ENCODE data around the gene ZNF835.

DNA sequence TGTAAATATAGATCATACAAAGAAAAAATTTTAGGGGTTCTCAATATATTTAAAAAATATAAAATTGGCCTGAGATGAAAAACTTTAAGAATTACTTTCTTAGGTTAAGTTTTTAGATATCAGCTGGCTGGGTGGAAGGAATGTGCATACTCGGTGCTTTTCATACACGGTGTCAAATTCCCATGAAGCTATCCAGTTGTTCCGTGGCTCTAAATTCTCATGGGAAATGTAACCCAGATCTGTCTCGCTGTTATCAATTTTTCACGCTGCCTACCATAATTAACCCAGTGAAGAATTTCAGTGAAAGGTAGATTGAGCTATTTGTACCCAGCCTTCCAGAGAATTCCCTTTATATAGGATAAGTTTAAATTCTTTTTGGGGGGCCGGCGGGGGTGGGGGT, 11.6 kb upstream of the ZNF835 start:
- TF ChIP-seq, protein P1, sequence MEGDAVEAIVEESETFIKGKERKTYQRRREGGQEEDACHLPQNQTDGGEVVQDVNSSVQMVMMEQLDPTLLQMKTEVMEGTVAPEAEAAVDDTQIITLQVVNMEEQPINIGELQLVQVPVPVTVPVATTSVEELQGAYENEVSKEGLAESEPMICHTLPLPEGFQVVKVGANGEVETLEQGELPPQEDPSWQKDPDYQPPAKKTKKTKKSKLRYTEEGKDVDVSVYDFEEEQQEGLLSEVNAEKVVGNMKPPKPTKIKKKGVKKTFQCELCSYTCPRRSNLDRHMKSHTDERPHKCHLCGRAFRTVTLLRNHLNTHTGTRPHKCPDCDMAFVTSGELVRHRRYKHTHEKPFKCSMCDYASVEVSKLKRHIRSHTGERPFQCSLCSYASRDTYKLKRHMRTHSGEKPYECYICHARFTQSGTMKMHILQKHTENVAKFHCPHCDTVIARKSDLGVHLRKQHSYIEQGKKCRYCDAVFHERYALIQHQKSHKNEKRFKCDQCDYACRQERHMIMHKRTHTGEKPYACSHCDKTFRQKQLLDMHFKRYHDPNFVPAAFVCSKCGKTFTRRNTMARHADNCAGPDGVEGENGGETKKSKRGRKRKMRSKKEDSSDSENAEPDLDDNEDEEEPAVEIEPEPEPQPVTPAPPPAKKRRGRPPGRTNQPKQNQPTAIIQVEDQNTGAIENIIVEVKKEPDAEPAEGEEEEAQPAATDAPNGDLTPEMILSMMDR (IDR thresholded peaks at IDR 0.05 in 4 of 5, conservative IDR thresholded peaks at IDR 0.05 in 1 of 5) = no peak
- no peak for TF ChIP-seq POLR2A (IDR thresholded peaks at IDR 0.05)

Measured in gastrocnemius medialis (tissue), 4 donors.